Heart right ventricle (tissue), 16 donors: ENCODE measurements around the gene NEURL2. TPM values are rescaled to one million over a fixed set of nuclear protein-coding genes. Genes with fewer than 3 reads are reported as not detected.

Experiments
- ATAC-seq, 8 donors: fragments of 200-7000 bp; cut with Tn5 transposase; one replicate each; pipeline ENCODE4 v1.9.1; 2020; ENCODE audit warnings: mild to moderate bottlenecking in 8 of 8, moderate library complexity in 8 of 8, moderate number of reproducible peaks in 1 of 8
- DNase-seq, 2 donors: peaks; one replicate each; pipeline ENCODE4 v3.0.0-alpha.2; 2020
- H3K27ac ChIP-seq, 10 donors: fragments of 200-600 bp; sonication (generic) in 2 of 10; one replicate each; pipeline versions ENCODE4 v1.5.0 to v1.8.0; 2020 to 2022; ENCODE audit warnings: mild to moderate bottlenecking in 3 of 10
- H3K27me3 ChIP-seq, 7 donors: fragments of 200-600 bp; one replicate each; pipeline ENCODE4 v1.8.0; 2021 to 2022; ENCODE audit warnings: mild to moderate bottlenecking in 2 of 7
- H3K36me3 ChIP-seq, 9 donors: fragments of 200-600 bp; sonication (generic) in 1 of 9; one replicate each; pipeline versions ENCODE4 v1.5.0 to v1.8.0; 2020 to 2022; ENCODE audit warnings: mild to moderate bottlenecking in 2 of 9
- H3K4me1 ChIP-seq, 9 donors: fragments of 200-600 bp; sonication (generic) in 1 of 9; one replicate each; pipeline versions ENCODE4 v1.5.0 to v1.8.0; 2020 to 2022; ENCODE audit warnings: mild to moderate bottlenecking in 4 of 9
- H3K4me3 ChIP-seq, 10 donors: fragments of 200-600 bp; sonication (generic) in 2 of 10; one replicate each; pipeline versions ENCODE4 v1.5.0 to v1.8.0; 2020 to 2022; ENCODE audit warnings: mild to moderate bottlenecking in 7 of 10, moderate library complexity in 2 of 10
- H3K9me3 ChIP-seq, 11 donors: fragments of 200-600 bp in 10 of 11; sonication (generic) in 2 of 11; one replicate each; pipeline versions ENCODE4 v1.5.0 to v1.8.0; 2013 to 2022; ENCODE audit warnings: mild to moderate bottlenecking in 2 of 11, control low read depth in 1 of 11, moderate library complexity in 1 of 11
- CTCF ChIP-seq, 9 donors: fragments of 200-600 bp; sonication (generic) in 2 of 9; IDR thresholded peaks; one replicate each; pipeline versions ENCODE4 v1.5.0 to v1.8.0; 2021 to 2022; ENCODE audit warnings: antibody characterized with exemption in 9 of 9, mild to moderate bottlenecking in 5 of 9, moderate library complexity in 1 of 9
- WGBS, 2 donors: extraction: QIAGEN DNeasy Blood & Tissue Kit; methylation state at CpG; one replicate each; pipeline ENCODE4 v1.1.7; 2013; ENCODE audit warnings: inconsistent platforms in 1 of 2; 5-methylcytosine and 5-hydroxymethylcytosine counted together
- intact Hi-C, 10 donors: fragments of 100-400 bp; cut with DNase I; formaldehyde crosslinking; loops; one replicate each; pipeline versions ENCODE4 v1.11.1 to v1.14.2; 2022
- polyA plus RNA-seq, 2 donors: library from polyadenylated mRNA; stranded (reverse); fragments of 200-250 nt; gene quantifications; one replicate each; pipeline ENCODE4 v1.2.3, GENCODE V29; 2013
- total RNA-seq, 10 donors: library from RNA; stranded (reverse); fragmentation: NEBNext Ultra II Directional in 3 of 10; extraction: Animal tissue kit (Norgen Biotek cat#: 25700) in 3 of 10; gene quantifications; one replicate each; pipeline versions ENCODE4 v1.2.1 to v1.2.4, GENCODE V29; 2021 to 2023
- donor health status: Arrhythmogenic right ventricular cardiomyopathy.
- donor health status: ischemic (EF 13 %, LVEDD 7.1; RV severe dilation, severe dysfunction).
- donor health status: healthy with polysubstance abuse.
- donor health status: DM: no; HTN: yes; CAD: no.
- donor health status: DM: no; HTN: no; CAD: no.
- donor health status: ischemic (EF 25% LVEDD 6.9; RV normal size, moderate dysfunction).
- donor health status: ischemic (EF 25% LVEDD 5.7; RV mildly dilated, moderate dysfunction).
- donor health status: healthy.
- donor health status: DM: yes; HTN: yes; CAD: no.
- donor health status: Ischemic cardiomyopathy.
- donor health status: ischemic (EF 35%, LVEDD 5.7; RV mildly dilated, moderate dysfunction).
- donor health status: nonischemic (EF 11% LVEDD 7.7; RV severe dilation, severe dysfunction).
- donor health status: DM: yes; HTN: yes; CAD: no.
- donor health status: PGD.
- donor health status: ischemic (EF 29% LVEDD 5.4; RV normal size, mild dysfunction).
- donor health status: nonischemic (EF 23%, LVEDD 6.1; RV moderate dilation, normal function).

Gene NEURL2
- total and polyA plus RNA-seq, 12 donors, result 3.3 to 11.1 (median 7.8) TPM

- DNase-seq (no peak), ATAC-seq (peak in 1 of 8 donors; percentile 5)
- WGBS, 2 donors, result 87 to 89% methylated on average over 12 of the region's 12 CpGs
- no peak overlapping the region for H3K4me3 ChIP-seq
- H3K36me3 ChIP-seq, result no peaks in the 10 kb centered on the region
- H3K9me3 ChIP-seq, result no peaks in the 10 kb centered on the region
- H3K4me1 ChIP-seq, result peaks cover 5 to 84% (median 54%) of the 10 kb centered on the region in 9 donors
- peak overlapping the region; percentile 54 to 86 (median 79) for H3K27ac ChIP-seq
- TF ChIP-seq CTCF (IDR thresholded peaks at IDR 0.05), result no peak
- no peaks in the 10 kb centered on the region for H3K27me3 ChIP-seq
- intact Hi-C loops, result no loop called here
Observed at GRCh38 chr20:45918779-45919537, 27.9 kb upstream of the NEURL2 start.

- ATAC-seq (peak in 7 of 8 donors; percentile 20 to 63 (median 43)), DNase-seq (no peak)
- Histone ChIP-seq H3K36me3 (no peaks in the 10 kb centered on the region), H3K4me3 (no peak overlapping the region), H3K27me3 (no peaks in the 10 kb centered on the region), H3K9me3 (no peaks in the 10 kb centered on the region), H3K27ac (peak overlapping the region; percentile 54 to 86 (median 79)), H3K4me1 (peaks cover 5 to 84% (median 47%) of the 10 kb centered on the region in 9 donors)
- TF ChIP-seq CTCF (IDR thresholded peaks at IDR 0.05), result no peak
- 59 to 62% methylated on average over 5 of the region's 5 CpGs for whole genome bisulfite sequencing, 2 donors
- intact Hi-C loops, result no loop called here
Observed at GRCh38 chr20:45918182-45918737, 27.3 kb upstream of the NEURL2 start.

- 52 to 61% methylated on average over 5 of the region's 5 CpGs for WGBS, 2 donors
- Histone ChIP-seq H3K4me1 (peaks cover 5 to 86% (median 46%) of the 10 kb centered on the region in 9 donors), H3K4me3 (no peak overlapping the region), H3K27me3 (no peaks in the 10 kb centered on the region), H3K27ac (peak overlapping the region; percentile 50 to 86 (median 79)), H3K36me3 (no peaks in the 10 kb centered on the region), H3K9me3 (no peaks in the 10 kb centered on the region)
- DNase-seq (peak in 1 of 2 donors; percentile 58), ATAC-seq (peak in 7 of 8 donors; percentile 5 to 63 (median 36))
- TF ChIP-seq CTCF (IDR thresholded peaks at IDR 0.05), result no peak
- intact Hi-C loops, result no loop called here
Observed at GRCh38 chr20:45917790-45918141, 26.8 kb upstream of the NEURL2 start.

- H3K4me1 ChIP-seq, result peaks cover 6 to 73% (median 32%) of the 10 kb centered on the region in 9 donors
- H3K27me3 ChIP-seq, result peaks cover 0 to 11% (median 0%) of the 10 kb centered on the region in 7 donors
- no peaks in the 10 kb centered on the region for H3K9me3 ChIP-seq
- ATAC-seq, result no peak
- H3K4me3 ChIP-seq, result no peak overlapping the region
- peak overlapping the region in 3 of 10 donors; percentile 83 to 84 (median 83) for H3K27ac ChIP-seq
- no peak for DNase-seq
- no peak for TF ChIP-seq CTCF (IDR thresholded peaks at IDR 0.05)
- peaks cover 0 to 17% (median 0%) of the 10 kb centered on the region in 9 donors for H3K36me3 ChIP-seq
- intact Hi-C loops, result no loop called here
- 50 to 56% methylated on average over 5 of the region's 5 CpGs for WGBS, 2 donors
Observed at GRCh38 chr20:45913116-45913515, 22.1 kb upstream of the NEURL2 start.
